ENCODE results near the gene CORO2A. TPM values are rescaled to one million over a fixed set of nuclear protein-coding genes. Genes with fewer than 3 reads are reported as not detected.

The CORO2A gene
- total RNA-seq, 6 experiments from 2014 or later: 0.84 to 2.4 (median 1.1) TPM

DNA sequence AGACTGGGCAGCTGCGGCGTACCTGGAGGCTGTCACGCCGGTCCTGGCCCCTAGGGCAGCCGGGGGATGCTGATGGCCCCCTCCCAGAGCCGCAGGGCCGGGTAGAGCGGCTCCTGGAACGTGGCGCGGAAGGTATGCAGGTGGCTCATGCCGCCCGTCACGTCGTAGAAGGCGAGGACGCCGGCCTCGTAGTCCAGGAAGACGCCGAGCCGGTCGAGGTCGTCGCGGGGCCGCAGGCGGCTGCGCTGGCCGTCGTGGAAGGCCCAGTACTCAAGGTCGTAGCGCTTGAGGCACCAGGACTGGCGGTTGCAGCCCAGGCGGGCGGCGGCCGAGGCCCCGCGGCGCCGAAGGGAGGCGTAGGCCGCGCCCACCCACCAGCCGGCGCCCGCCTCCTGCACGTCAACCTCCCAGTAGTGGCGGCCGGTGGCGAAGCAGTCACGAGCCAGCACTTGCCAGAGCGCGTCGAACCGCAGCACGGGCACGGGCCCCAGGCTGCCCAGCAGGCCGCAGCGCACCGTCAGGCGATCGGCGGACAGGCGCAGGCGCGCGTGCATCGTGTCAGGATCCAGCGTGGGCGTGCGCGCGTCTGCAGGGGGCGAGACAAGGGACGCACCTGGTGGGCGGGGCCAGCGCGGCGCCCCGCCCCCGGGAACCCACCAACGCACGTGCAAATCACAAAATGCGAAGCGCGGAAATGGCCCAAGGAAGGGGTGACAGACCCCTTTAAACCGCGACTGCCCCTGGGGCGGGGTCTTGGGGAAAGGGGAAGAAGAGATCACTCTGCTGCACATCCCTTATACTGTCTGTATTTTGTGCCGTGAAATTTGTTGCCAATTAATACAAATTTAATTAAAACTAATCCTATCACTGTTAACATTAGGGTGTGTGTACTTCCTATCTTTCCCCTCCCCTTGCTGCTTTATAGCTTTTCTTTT, 104.8 kb downstream of the CORO2A start:
- H3K36me3 Mint-ChIP-seq (ENCODE audit: low read depth): peaks cover 23% of the 10 kb centered on the region
- H3K9me3 Mint-ChIP-seq: no peaks in the 10 kb centered on the region
- no peak for DNase-seq
- TF ChIP-seq, protein P1, sequence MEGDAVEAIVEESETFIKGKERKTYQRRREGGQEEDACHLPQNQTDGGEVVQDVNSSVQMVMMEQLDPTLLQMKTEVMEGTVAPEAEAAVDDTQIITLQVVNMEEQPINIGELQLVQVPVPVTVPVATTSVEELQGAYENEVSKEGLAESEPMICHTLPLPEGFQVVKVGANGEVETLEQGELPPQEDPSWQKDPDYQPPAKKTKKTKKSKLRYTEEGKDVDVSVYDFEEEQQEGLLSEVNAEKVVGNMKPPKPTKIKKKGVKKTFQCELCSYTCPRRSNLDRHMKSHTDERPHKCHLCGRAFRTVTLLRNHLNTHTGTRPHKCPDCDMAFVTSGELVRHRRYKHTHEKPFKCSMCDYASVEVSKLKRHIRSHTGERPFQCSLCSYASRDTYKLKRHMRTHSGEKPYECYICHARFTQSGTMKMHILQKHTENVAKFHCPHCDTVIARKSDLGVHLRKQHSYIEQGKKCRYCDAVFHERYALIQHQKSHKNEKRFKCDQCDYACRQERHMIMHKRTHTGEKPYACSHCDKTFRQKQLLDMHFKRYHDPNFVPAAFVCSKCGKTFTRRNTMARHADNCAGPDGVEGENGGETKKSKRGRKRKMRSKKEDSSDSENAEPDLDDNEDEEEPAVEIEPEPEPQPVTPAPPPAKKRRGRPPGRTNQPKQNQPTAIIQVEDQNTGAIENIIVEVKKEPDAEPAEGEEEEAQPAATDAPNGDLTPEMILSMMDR (IDR thresholded peaks at IDR 0.05): no peak
- no peak overlapping the region for H3K27ac Mint-ChIP-seq
- peaks cover 13% of the 10 kb centered on the region; the same call in 1 of the 2 replicates for H3K4me1 Mint-ChIP-seq (ENCODE audit: low read depth)
- no peak overlapping the region for H3K4me3 Mint-ChIP-seq
- H3K27me3 Mint-ChIP-seq (ENCODE audit: insufficient read depth): peaks cover 3% of the 10 kb centered on the region

DNA sequence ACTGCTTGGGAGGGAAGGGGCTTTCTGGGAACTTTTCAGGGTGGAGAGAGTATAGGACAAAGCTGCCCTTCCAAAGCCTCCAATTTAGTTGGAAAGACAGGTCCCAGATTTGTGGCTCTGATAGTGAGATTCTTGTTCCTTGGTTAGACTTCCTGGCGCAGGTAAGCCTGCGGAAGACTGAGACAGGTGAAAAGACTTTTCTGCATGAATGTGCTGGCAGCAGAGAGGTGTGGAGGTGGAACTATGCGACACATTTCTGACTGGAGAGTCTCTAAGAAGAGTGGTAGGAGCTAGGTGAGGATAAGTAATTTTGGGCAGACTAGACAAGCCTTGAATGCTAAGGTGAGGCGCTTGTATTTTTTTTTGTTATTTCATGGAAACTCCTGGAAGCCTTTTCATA, 106.0 kb downstream of the CORO2A start:
- Mint-ChIP-seq H3K27ac (0 out of 2 replicates have a peak overlapping the region, but pooled peaks have one; percentile 9), H3K36me3 (ENCODE audit: low read depth) (peaks cover 35% of the 10 kb centered on the region), H3K9me3 (no peaks in the 10 kb centered on the region), H3K27me3 (ENCODE audit: insufficient read depth) (peaks cover 3% of the 10 kb centered on the region), H3K4me1 (ENCODE audit: low read depth) (peaks cover 25% of the 10 kb centered on the region), H3K4me3 (no peak overlapping the region)
- TF ChIP-seq, protein P1 (IDR thresholded peaks at IDR 0.05): no peak
- DNase-seq: no peak

DNA sequence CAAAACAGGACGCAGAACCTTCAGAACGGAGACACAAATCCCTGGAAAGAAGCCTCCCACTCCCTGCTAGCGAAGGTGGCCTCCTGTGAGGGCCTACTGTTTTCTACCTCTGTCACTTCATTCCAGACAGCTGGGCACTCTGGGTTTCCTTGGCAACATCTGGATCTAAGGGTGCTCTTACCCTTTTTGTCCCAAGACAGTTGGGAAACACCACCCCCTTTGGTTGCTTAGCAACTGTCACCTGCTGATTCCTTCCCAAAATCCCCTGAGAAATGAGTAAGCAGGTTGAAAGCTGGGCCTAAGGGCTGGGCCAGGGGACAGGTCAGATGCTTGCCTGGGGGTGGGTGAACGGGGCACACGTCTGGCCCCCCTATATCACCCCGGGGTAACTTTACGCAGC, 106.5 kb downstream of the CORO2A start:
- Mint-ChIP-seq H3K27ac (no peak overlapping the region), H3K9me3 (no peaks in the 10 kb centered on the region), H3K36me3 (ENCODE audit: low read depth) (peaks cover 39% of the 10 kb centered on the region), H3K27me3 (ENCODE audit: insufficient read depth) (peaks cover 3% of the 10 kb centered on the region), H3K4me1 (ENCODE audit: low read depth) (peaks cover 30% of the 10 kb centered on the region), H3K4me3 (no peak overlapping the region)
- DNase-seq: no peak
- TF ChIP-seq, protein P1 (IDR thresholded peaks at IDR 0.05): no peak

DNA sequence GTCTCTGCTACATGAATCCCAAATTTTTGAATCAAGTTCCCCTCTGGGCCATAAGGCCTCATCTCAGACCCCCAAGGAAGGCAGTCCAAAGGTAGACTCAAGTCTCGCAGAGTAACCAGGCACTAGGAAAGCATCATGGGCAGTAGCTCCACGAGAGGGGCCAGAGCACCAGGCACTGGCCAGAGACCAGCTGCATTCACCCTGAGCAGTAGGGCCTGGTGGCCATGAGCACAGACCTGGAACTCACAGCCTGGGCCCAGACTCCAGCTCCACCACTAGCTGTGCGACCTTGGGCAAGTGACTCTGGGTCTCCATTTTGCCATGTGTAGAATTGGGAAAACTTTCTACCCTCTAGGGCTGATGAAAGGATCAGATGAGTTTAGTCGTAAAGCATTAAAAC, 107.4 kb downstream of the CORO2A start:
- Mint-ChIP-seq H3K36me3 (ENCODE audit: low read depth) (peaks cover 40% of the 10 kb centered on the region), H3K9me3 (no peaks in the 10 kb centered on the region), H3K4me1 (ENCODE audit: low read depth) (peaks cover 39% of the 10 kb centered on the region), H3K27me3 (ENCODE audit: insufficient read depth) (peaks cover 3% of the 10 kb centered on the region), H3K4me3 (no peak overlapping the region), H3K27ac (no peak overlapping the region)
- TF ChIP-seq, protein P1 (IDR thresholded peaks at IDR 0.05): no peak
- DNase-seq: no peak

DNA sequence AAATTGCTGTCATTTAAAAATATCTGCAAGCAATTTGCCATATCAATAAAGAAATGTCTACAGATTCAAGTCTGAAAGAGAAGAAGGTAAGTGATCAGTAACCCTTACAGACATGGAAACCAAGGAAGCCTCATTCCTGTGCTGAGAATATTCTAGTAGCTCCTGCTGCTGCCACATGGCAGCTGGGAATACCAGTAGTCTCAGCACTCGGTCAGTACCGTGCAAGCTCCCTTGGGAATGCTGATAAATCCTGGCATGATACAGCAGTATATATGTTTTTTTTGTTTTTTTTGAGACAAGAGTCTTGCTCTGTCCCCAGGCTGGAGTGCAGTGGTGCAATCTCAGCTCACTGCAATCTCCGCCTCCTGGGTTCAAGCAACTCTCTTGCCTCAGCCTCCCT, 108.0 kb downstream of the CORO2A start:
- Mint-ChIP-seq H3K9me3 (no peaks in the 10 kb centered on the region), H3K36me3 (ENCODE audit: low read depth) (peaks cover 40% of the 10 kb centered on the region), H3K27ac (no peak overlapping the region), H3K4me3 (no peak overlapping the region), H3K27me3 (ENCODE audit: insufficient read depth) (peaks cover 3% of the 10 kb centered on the region), H3K4me1 (ENCODE audit: low read depth) (peaks cover 45% of the 10 kb centered on the region)
- TF ChIP-seq, protein P1 (IDR thresholded peaks at IDR 0.05): no peak
- DNase-seq: no peak

All from HFFc6 (cell line).